ENCODE results near the gene MBD5. TPM values are rescaled to one million over a fixed set of nuclear protein-coding genes. Genes with fewer than 3 reads are reported as not detected.

MBD5 gene
- total RNA-seq, 1 donor from 2014 or later: 100 TPM

DNA sequence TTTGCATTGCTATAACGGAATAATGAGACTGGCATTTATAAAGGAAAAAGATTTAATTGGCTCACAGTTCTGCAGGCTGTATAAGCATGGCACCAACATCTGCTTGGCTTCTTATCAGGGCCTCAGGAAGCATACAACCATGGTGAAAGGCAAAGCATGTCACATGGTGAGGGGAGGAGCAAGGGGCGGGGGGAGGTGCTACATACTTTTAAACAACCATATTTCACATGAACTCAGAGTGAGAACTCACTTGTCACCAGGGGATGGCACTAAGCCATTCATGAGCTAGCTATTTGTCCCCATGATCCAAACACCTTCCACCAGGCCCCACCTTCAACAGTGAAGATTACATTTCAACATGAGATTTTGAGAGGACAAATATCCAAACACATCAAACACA is 188.7 kb downstream of the MBD5 start:
- no peaks in the 10 kb centered on the region for H3K9me3 Mint-ChIP-seq
- DNase-seq (ENCODE audit: low spot score in 2 of 2, unreplicated experiment in 2 of 2): no peak
- no peak overlapping the region for H3K4me3 Mint-ChIP-seq
- H3K27me3 Mint-ChIP-seq (ENCODE audit: low read depth): no peaks in the 10 kb centered on the region
- H3K27ac Mint-ChIP-seq: no peak overlapping the region
- H3K4me1 Mint-ChIP-seq: peaks cover 14% of the 10 kb centered on the region
- H3K36me3 Mint-ChIP-seq: peaks cover 4% of the 10 kb centered on the region
- TF ChIP-seq, protein P1, sequence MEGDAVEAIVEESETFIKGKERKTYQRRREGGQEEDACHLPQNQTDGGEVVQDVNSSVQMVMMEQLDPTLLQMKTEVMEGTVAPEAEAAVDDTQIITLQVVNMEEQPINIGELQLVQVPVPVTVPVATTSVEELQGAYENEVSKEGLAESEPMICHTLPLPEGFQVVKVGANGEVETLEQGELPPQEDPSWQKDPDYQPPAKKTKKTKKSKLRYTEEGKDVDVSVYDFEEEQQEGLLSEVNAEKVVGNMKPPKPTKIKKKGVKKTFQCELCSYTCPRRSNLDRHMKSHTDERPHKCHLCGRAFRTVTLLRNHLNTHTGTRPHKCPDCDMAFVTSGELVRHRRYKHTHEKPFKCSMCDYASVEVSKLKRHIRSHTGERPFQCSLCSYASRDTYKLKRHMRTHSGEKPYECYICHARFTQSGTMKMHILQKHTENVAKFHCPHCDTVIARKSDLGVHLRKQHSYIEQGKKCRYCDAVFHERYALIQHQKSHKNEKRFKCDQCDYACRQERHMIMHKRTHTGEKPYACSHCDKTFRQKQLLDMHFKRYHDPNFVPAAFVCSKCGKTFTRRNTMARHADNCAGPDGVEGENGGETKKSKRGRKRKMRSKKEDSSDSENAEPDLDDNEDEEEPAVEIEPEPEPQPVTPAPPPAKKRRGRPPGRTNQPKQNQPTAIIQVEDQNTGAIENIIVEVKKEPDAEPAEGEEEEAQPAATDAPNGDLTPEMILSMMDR (IDR thresholded peaks at IDR 0.05; ENCODE audit: unreplicated experiment): no peak

DNA sequence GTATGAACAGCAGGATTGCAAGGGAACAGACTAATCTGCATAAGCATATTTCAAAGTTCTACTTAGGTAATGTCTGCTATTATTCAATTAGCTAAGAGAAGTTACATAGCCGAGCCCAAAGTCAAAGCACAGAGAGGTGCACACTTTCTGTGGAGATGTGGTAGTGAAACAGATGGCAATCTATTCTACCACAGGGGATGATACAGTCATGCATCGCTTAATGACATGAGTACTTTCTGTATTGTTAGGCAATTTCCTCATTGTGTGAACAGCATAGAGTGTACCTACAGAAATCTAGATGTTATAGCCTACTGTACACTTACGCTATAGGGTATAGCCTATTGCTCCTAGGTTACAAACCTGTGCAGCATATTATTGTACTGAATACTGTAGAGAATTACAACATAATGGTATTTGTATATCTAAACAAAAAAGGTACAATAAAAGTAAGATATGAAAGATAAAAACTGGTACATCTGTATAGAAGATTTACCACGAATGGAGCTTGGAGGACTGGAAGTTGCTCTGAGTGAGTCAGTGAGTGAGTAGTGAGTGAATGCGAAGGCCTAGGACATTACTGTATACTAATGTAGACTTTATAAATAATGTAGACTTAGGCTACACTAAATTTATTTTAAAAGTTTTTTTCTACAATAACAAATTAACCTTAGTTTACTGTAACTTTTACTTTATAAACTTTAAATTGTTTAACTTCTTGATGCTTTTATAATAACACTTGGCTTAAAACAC is 197.6 kb downstream of the MBD5 start:
- H3K27me3 Mint-ChIP-seq (ENCODE audit: low read depth): no peaks in the 10 kb centered on the region
- H3K27ac Mint-ChIP-seq: no peak overlapping the region
- peaks cover 29% of the 10 kb centered on the region for H3K9me3 Mint-ChIP-seq
- H3K4me3 Mint-ChIP-seq: no peak overlapping the region
- H3K36me3 Mint-ChIP-seq: peaks cover 28% of the 10 kb centered on the region
- TF ChIP-seq, protein P1 (IDR thresholded peaks at IDR 0.05; ENCODE audit: unreplicated experiment): no peak
- peaks cover 1% of the 10 kb centered on the region for H3K4me1 Mint-ChIP-seq
- DNase-seq (ENCODE audit: low spot score in 2 of 2, unreplicated experiment in 2 of 2): no peak

DNA sequence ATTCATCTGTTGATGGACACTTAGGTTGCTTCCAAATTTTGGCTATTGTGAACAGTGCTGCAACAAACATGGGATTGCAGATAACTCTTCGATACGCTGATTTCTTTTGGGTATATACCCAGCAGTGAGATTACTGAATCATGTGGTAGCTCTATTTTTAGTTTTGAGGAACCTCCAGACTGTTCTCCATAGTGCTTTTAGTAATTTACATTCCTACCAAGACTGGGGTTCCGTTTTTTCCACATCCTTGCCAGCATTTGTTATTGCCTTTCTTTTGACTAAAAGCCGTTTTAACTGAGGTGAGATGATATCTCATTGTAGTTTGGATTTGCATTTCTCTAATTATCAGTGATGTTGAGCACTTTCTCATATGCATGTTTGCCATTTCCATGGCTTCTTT is 200.3 kb downstream of the MBD5 start:
- TF ChIP-seq, protein P1 (IDR thresholded peaks at IDR 0.05; ENCODE audit: unreplicated experiment): no peak
- DNase-seq (ENCODE audit: low spot score in 2 of 2, unreplicated experiment in 2 of 2): no peak
- Mint-ChIP-seq H3K4me3 (no peak overlapping the region), H3K36me3 (peaks cover 44% of the 10 kb centered on the region), H3K27me3 (ENCODE audit: low read depth) (no peaks in the 10 kb centered on the region), H3K27ac (no peak overlapping the region), H3K4me1 (no peaks in the 10 kb centered on the region), H3K9me3 (peaks cover 46% of the 10 kb centered on the region)

DNA sequence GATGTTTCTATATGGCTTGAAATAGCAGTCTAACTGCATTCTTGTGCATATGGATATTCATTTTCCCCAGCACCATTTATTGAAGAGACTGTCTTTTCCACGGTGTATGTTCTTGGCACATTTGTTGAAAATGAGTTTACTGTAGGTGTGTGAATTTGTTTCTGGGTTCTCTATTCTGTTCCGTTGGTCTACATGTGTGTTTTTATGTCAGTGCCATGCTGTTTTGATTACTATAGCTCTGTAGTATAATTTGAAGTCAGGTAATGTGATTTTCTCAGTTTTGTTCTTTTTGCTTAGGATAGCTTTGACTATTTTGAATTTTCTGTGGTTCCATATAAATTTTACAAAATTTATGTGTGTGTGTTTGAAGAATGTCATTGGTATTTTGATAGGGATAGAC is 201.0 kb downstream of the MBD5 start:
- no peaks in the 10 kb centered on the region for H3K27me3 Mint-ChIP-seq (ENCODE audit: low read depth)
- no peak for DNase-seq (ENCODE audit: low spot score in 2 of 2, unreplicated experiment in 2 of 2)
- no peaks in the 10 kb centered on the region for H3K4me1 Mint-ChIP-seq
- TF ChIP-seq, protein P1 (IDR thresholded peaks at IDR 0.05; ENCODE audit: unreplicated experiment): no peak
- H3K27ac Mint-ChIP-seq: no peak overlapping the region
- H3K36me3 Mint-ChIP-seq: peaks cover 44% of the 10 kb centered on the region
- peaks cover 46% of the 10 kb centered on the region for H3K9me3 Mint-ChIP-seq
- H3K4me3 Mint-ChIP-seq: no peak overlapping the region

DNA sequence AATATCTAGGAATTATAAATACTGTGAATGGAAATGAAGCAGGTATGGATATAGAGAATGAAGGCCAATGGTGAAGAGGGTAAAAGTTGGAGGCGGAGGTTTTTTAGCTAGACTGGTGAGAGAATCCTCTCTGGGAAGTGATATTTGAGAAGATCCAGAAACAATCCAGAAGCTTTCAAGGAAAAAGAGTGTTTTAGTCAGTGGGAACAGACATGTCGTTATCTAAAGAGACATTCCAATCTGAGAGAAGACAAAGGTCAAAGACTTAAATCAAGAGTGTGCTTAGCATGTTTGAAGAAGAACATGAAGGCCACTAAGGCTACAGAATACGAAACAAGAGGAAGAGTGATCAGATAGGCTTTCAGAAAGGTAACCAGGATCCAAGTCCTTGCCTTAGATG is 211.0 kb downstream of the MBD5 start:
- Mint-ChIP-seq H3K4me1 (no peaks in the 10 kb centered on the region), H3K27me3 (ENCODE audit: low read depth) (no peaks in the 10 kb centered on the region), H3K27ac (no peak overlapping the region), H3K4me3 (no peak overlapping the region), H3K9me3 (peaks cover 31% of the 10 kb centered on the region), H3K36me3 (peaks cover 48% of the 10 kb centered on the region)
- DNase-seq (ENCODE audit: low spot score in 2 of 2, unreplicated experiment in 2 of 2): no peak
- TF ChIP-seq, protein P1 (IDR thresholded peaks at IDR 0.05; ENCODE audit: unreplicated experiment): no peak
